Neural progenitor cell (in vitro differentiated cells): ENCODE data around the gene B3GAT1. TPM values are rescaled to one million over a fixed set of nuclear protein-coding genes. Genes with fewer than 3 reads are reported as not detected.
A peak's percentile ranks its signal among the peaks of the same experiment; 100 is the strongest.

Source experiments
- DNase-seq: peaks from one replicate; pipeline ENCODE4 v3.0.0-alpha.2; 2016; ENCODE audit warnings: low spot score
- H2AFZ ChIP-seq: fragments of 200-600 bp; sonication (generic); replicated peaks from 2 replicates; pipeline ENCODE4 v1.6.1; 2016; ENCODE audit warnings: antibody characterized with exemption
- H3F3A ChIP-seq: fragments of 200-600 bp; sonication (generic); 2 replicates; pipeline ENCODE4 v1.6.1; 2016; ENCODE audit warnings: antibody characterized with exemption, low read depth
- H3K27ac ChIP-seq: fragments of 200-600 bp; sonication (generic); 2 replicates; pipeline ENCODE4 v1.5.1; 2016; ENCODE audit warnings: mild to moderate bottlenecking
- H3K27me3 ChIP-seq: fragments of 200-600 bp; sonication (generic); 2 replicates; pipeline ENCODE4 v1.6.1; 2016; ENCODE audit warnings: mild to moderate bottlenecking, moderate library complexity
- H3K36me3 ChIP-seq: fragments of 200-600 bp; sonication (generic); 2 replicates; pipeline ENCODE4 v1.5.1; 2016
- H3K4me1 ChIP-seq: fragments of 200-600 bp; sonication (generic); 2 replicates; pipeline ENCODE4 v1.6.1; 2016; ENCODE audit warnings: mixed run types
- H3K4me2 ChIP-seq: fragments of 200-600 bp; sonication (generic); 2 replicates; pipeline ENCODE4 v1.6.1; 2016
- H3K4me3 ChIP-seq: fragments of 200-600 bp; sonication (generic); 2 replicates; pipeline ENCODE4 v1.5.1; 2016
- H3K79me2 ChIP-seq: fragments of 200-600 bp; sonication (generic); 2 replicates; pipeline ENCODE4 v1.6.1; 2016; ENCODE audit warnings: low read depth
- H3K9ac ChIP-seq: fragments of 200-600 bp; sonication (generic); 2 replicates; pipeline ENCODE4 v1.6.1; 2016
- H3K9me3 ChIP-seq: fragments of 200-600 bp; sonication (generic); 2 replicates; pipeline ENCODE4 v1.5.1; 2016; ENCODE audit warnings: low read depth
- H4K20me1 ChIP-seq: fragments of 200-600 bp; sonication (generic); 2 replicates; pipeline ENCODE4 v1.6.1; 2016; ENCODE audit warnings: low read depth
- H3K27ac Mint-ChIP-seq: 3 replicates; pipeline ENCODE4 v1.8.0; 2021; ENCODE audit warnings: mixed read lengths
- H3K27me3 Mint-ChIP-seq: 2 replicates; pipeline ENCODE4 v1.8.0; 2022; ENCODE audit warnings: low read depth, mild to moderate bottlenecking, inconsistent platforms, moderate library complexity, mixed read lengths; ENCODE audit not compliant: insufficient read depth
- H3K36me3 Mint-ChIP-seq: 3 replicates; pipeline ENCODE4 v1.8.0; 2021; ENCODE audit warnings: mixed read lengths
- H3K4me1 Mint-ChIP-seq: 3 replicates; pipeline ENCODE4 v1.8.0; 2021; ENCODE audit warnings: mixed read lengths
- H3K4me3 Mint-ChIP-seq: 3 replicates; pipeline ENCODE4 v1.8.0; 2021; ENCODE audit warnings: mild to moderate bottlenecking, moderate library complexity, mixed read lengths
- H3K9me3 Mint-ChIP-seq: 3 replicates; pipeline ENCODE4 v1.8.0; 2020; ENCODE audit warnings: mixed read lengths
- EZH2 ChIP-seq: fragments of 200-600 bp; sonication (generic); IDR thresholded peaks from 2 replicates; pipeline ENCODE4 v1.6.1; 2017; ENCODE audit warnings: antibody characterized with exemption, mild to moderate bottlenecking, moderate library complexity
- EZH2phosphoT487 ChIP-seq: fragments of 200-600 bp; sonication (generic); IDR thresholded peaks from 2 replicates; pipeline ENCODE4 v1.6.1; 2017; ENCODE audit warnings: antibody characterized with exemption
- total RNA-seq: library from RNA; depleted of rRNA; stranded (reverse); fragments of >200 nt; gene quantifications from 2 replicates; pipeline ENCODE4 v1.2.3, GENCODE V29; 2015; ENCODE audit warnings: low replicate concordance
- TF ChIP-seq, protein P1 (sequence below): fragments of 200-600 bp; sonication (generic); IDR thresholded peaks from 2 replicates; pipeline ENCODE4 v1.5.1; 2017; ENCODE audit warnings: antibody characterized with exemption, mild to moderate bottlenecking

B3GAT1 gene
- total RNA-seq, 1 donor from 2014 or later, result 11.0 TPM

DNA sequence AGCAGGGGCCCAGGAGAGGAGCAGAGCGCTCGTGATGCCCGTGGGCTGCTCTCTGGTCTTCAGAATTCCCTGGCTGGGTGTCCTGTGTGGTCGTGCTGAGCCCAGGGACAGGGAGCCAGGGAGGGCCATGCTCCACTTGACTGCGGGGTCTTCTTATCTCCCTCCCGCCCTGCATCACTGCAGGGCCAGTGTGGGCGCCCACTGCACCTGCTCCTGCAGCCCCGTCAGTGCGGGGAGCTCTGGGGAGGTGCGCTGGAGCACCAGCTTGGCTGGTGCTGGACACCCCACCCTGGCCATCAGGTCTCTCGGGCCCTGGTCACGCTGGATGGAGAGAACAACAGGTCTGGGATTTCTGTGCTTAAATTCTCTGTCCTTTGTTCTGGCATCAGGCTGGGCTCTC is 31.8 kb downstream of the B3GAT1 start:
- H3K9me3 ChIP-seq, result no peaks in the 10 kb centered on the region
- Mint-ChIP-seq H3K9me3 (no peaks in the 10 kb centered on the region), H3K27ac (no peak overlapping the region), H3K4me3 (no peak overlapping the region), H3K36me3 (peaks cover 12% of the 10 kb centered on the region), H3K27me3 (no peaks in the 10 kb centered on the region), H3K4me1 (no peaks in the 10 kb centered on the region)
- H3K27ac ChIP-seq, result no peak overlapping the region
- no peaks in the 10 kb centered on the region for H3F3A ChIP-seq
- H3K36me3 ChIP-seq, result no peaks in the 10 kb centered on the region
- H2AFZ ChIP-seq, result no peak overlapping the region
- H3K4me3 ChIP-seq, result no peak overlapping the region
- DNase-seq, result no peak
- H3K27me3 ChIP-seq, result no peaks in the 10 kb centered on the region
- no peak overlapping the region for H3K4me2 ChIP-seq
- TF ChIP-seq EZH2phosphoT487, result no peak
- TF ChIP-seq, protein P1, sequence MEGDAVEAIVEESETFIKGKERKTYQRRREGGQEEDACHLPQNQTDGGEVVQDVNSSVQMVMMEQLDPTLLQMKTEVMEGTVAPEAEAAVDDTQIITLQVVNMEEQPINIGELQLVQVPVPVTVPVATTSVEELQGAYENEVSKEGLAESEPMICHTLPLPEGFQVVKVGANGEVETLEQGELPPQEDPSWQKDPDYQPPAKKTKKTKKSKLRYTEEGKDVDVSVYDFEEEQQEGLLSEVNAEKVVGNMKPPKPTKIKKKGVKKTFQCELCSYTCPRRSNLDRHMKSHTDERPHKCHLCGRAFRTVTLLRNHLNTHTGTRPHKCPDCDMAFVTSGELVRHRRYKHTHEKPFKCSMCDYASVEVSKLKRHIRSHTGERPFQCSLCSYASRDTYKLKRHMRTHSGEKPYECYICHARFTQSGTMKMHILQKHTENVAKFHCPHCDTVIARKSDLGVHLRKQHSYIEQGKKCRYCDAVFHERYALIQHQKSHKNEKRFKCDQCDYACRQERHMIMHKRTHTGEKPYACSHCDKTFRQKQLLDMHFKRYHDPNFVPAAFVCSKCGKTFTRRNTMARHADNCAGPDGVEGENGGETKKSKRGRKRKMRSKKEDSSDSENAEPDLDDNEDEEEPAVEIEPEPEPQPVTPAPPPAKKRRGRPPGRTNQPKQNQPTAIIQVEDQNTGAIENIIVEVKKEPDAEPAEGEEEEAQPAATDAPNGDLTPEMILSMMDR, result no peak
- no peak for TF ChIP-seq EZH2
- no peak overlapping the region for H3K9ac ChIP-seq
- no peaks in the 10 kb centered on the region for H4K20me1 ChIP-seq
- no peaks in the 10 kb centered on the region for H3K79me2 ChIP-seq
- no peaks in the 10 kb centered on the region for H3K4me1 ChIP-seq

DNA sequence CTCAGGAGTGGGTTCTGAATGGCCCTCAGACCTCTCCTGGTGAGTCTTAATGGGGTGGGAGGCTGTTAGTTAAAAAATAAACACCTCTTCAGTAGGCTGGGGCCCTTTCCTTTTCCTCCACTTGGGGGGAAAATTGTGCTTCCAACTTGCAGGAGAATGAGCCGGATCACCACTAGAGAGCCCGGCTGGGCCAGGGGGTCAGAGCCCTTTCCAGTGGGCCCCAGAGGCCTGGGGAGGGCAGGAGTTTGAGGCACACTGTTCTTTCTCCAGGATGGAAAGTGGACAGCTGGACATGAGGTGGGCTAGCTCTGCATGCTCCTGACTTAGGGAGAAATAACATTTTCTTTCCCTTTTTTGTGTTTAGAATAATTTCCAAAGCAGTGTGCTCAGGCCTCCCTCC is 32.8 kb downstream of the B3GAT1 start:
- Histone ChIP-seq H3K79me2 (no peaks in the 10 kb centered on the region), H3F3A (no peaks in the 10 kb centered on the region), H3K9me3 (no peaks in the 10 kb centered on the region), H3K4me2 (no peak overlapping the region), H3K4me3 (no peak overlapping the region), H2AFZ (no peak overlapping the region), H4K20me1 (no peaks in the 10 kb centered on the region), H3K27ac (no peak overlapping the region), H3K27me3 (no peaks in the 10 kb centered on the region), H3K4me1 (no peaks in the 10 kb centered on the region), H3K36me3 (no peaks in the 10 kb centered on the region), H3K9ac (no peak overlapping the region)
- DNase-seq, result no peak
- Mint-ChIP-seq H3K27me3 (no peaks in the 10 kb centered on the region), H3K9me3 (no peaks in the 10 kb centered on the region), H3K4me1 (no peaks in the 10 kb centered on the region), H3K27ac (no peak overlapping the region), H3K36me3 (peaks cover 12% of the 10 kb centered on the region), H3K4me3 (no peak overlapping the region)
- TF ChIP-seq, protein P1, result no peak
- TF ChIP-seq EZH2 (no peak), EZH2phosphoT487 (no peak)

DNA sequence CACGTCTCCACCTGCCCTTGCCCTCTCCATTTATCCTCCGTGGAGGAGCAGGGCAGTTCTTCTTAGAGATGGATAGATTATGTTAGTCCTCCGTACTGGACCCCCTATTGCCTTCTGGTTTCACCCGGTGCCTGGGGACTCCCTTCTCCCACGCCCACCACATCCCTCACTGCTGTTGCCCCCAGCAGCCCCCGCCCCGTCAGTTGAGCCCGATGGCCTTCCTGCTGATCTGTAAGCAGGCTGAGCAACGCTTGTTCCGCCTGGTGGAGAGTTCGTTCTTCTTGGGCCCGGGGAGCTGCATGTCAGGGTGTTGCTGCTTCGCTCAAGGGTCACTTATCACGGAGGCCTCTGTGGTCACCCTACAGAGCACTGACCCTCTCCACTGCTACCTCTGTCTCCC is 34.2 kb downstream of the B3GAT1 start:
- no peaks in the 10 kb centered on the region for H3K9me3 ChIP-seq
- no peaks in the 10 kb centered on the region for H3K36me3 ChIP-seq
- H3K27ac Mint-ChIP-seq, result peak overlapping the region; percentile 54
- no peak overlapping the region for H3K27ac ChIP-seq
- DNase-seq, result no peak
- peaks cover under 1% of the 10 kb centered on the region for H3K27me3 Mint-ChIP-seq
- no peak overlapping the region for H3K4me3 Mint-ChIP-seq
- H3K4me1 ChIP-seq, result no peaks in the 10 kb centered on the region
- no peaks in the 10 kb centered on the region for H3K27me3 ChIP-seq
- no peak overlapping the region for H3K9ac ChIP-seq
- H3K4me2 ChIP-seq, result no peak overlapping the region
- H4K20me1 ChIP-seq, result no peaks in the 10 kb centered on the region
- TF ChIP-seq EZH2 (no peak), EZH2phosphoT487 (no peak)
- TF ChIP-seq, protein P1, result no peak
- H3K4me3 ChIP-seq, result no peak overlapping the region
- no peaks in the 10 kb centered on the region for H3K4me1 Mint-ChIP-seq
- H3F3A ChIP-seq, result no peaks in the 10 kb centered on the region
- H3K79me2 ChIP-seq, result no peaks in the 10 kb centered on the region
- H3K9me3 Mint-ChIP-seq, result no peaks in the 10 kb centered on the region
- H2AFZ ChIP-seq, result no peak overlapping the region
- H3K36me3 Mint-ChIP-seq, result peaks cover 10% of the 10 kb centered on the region
